HL-60/S4 (cell line): ENCODE data around the gene PQBP1.

Experiments used
- in situ Hi-C: fragments of 300-500 bp; cut with MboI; formaldehyde crosslinking; loops from 2 replicates; pipeline ENCODE4 v1.14.3; 2022; ENCODE audit warnings: low sequenced_read_pairs

Gene PQBP1

DNA sequence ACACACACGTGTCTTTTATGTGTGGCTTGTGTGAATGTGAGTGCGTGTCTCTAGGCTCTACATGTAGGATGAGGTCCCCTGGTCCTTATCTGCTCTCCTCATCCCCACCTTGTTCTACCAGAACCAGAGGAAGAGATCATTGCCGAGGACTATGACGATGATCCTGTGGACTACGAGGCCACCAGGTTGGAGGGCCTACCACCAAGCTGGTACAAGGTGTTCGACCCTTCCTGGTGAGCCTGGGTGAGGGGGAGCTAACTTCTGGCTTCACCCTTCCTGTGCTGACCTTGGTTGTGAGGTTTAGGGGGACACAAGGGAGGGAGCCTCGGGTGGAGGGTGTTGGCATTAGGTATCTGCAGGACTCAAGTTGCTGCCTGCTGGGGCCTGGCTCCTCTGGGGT, 3.3 kb downstream of the PQBP1 start:
- in situ Hi-C loops, result no loop called here

DNA sequence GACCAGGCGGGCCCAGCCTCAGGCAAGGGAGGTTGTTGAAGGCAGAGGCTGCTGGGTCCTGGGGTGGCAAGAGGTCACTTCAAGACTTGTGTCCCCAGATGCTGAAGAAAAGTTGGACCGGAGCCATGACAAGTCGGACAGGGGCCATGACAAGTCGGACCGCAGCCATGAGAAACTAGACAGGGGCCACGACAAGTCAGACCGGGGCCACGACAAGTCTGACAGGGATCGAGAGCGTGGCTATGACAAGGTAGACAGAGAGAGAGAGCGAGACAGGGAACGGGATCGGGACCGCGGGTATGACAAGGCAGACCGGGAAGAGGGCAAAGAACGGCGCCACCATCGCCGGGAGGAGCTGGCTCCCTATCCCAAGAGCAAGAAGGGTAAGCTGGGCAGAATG, 4.4 kb downstream of the PQBP1 start:
- in situ Hi-C loops, result no loop called here

DNA sequence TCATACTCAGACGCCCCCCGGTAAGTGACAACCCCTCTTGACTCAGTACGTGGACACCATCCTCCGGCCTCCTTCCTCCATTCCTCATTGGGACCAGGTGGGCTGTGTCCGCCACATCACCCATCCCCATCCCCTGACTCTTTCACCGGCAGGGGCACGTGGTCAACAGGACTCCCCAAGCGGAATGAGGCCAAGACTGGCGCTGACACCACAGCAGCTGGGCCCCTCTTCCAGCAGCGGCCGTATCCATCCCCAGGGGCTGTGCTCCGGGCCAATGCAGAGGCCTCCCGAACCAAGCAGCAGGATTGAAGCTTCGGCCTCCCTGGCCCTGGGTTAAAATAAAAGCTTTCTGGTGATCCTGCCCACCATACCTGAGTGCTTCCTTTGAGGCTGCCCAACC, 5.0 kb downstream of the PQBP1 start:
- in situ Hi-C loops, result no loop called here

DNA sequence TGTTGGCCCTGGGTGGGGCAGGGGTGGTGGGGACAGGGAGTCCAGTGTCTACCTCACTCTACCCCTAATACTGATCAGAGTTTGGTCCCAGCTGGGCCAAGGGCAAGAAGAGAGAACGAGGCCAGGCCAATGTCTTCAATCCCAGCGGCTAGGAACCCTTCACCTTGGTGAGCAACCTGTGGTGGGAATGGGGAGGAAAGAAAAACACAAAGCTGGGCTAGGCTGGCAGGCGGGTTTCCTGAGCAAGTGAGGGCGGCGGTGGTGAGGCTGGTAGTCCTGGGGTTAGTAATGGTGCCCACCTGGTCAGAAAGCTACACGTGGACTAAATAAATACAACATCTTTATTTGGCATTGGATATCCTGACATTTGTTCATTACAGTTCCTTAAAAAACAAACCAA, 5.6 kb downstream of the PQBP1 start:
- in situ Hi-C loops, result no loop called here

DNA sequence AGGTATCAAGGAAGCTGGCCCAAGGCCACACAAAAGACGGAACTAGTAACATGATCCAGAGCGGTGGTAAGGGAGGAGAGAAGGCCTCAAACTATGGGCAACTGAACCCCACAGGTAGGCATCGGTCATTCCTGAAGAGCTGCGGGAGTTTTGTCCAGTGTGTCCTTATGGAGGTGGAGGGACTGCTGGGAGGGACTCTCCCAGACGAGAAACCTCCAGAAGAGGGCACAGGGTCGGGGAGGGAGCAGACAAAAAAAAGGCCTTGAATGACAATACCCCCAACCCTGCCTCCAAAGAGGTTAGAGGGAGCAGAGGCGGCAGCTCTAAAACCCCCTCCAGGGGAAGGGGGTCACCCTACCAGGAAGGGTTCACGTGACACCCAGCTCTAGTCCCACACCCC, 6.5 kb downstream of the PQBP1 start:
- in situ Hi-C loops, result no loop called here

DNA sequence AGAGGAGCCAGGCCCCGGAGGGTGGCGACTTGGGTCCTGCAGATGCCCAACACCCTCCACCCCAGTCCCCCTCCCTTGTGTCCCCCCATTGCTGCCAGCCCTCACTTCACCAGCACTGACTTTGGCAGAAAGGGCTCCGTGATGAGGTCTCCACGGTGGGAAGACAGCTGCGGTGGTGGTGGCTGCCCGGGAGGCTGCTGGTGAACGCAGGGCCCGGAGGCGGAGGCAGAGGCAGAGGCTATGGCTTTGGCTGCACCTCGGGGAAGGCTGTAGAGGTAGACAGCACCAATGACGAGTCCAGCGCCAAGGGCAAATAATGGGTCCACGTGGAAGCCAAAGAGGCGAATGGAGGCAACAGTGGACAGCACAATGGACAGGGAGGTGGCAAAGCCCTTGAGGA, 6.9 kb downstream of the PQBP1 start:
- in situ Hi-C loops, result no loop called here

DNA sequence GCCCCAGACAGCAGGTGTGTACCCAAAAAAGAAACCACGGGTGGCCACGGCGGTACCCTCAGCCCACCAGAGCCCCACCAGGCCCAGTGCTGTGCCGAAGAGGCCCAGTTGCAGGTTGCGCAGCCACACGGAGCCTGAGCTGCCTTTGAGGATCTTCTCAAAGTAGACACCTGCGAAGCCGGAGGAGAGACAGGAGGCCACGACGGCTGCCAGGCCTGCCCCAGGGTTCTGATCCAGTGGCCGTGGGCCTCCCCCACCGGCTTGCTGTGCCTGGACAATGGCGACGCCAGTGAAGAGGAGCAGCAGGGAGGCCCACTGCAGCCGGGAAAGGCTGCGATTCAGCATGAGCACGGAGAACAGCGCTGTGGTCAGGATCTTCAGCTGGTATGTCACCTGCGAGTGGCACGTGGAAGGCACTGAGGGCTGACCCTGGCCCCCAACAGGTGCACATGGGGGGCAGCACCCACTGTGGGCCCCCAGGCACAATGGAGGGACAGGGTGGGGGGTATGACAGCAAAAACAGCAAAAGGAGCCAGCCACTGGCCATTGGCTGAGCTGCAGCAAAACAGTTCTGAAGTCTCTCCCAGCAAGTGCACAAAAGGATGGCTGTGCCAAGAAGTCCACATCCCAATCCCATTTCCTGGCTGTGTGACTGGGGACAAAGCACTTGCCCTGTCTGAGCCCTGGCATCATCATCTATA, 7.5 kb downstream of the PQBP1 start:
- in situ Hi-C loops, result no loop called here

DNA sequence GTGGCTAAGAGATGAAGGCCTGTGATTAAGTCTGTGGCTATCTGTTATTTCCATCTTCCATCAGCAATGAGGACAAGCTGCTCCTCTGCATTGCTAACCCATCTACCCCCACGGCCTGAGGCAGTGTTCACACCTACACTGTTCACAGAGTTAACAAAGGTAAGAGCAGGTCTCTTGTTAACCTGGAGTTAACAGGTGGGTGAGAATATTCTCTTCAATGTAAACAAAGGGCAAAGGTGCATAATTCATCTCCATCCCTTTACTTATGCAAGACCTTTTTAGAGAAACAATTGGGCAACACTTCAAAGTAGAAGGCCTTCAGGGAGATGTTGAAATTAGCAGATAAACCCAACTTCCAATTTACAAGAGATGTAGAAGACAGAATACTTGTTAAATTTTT, 10.9 kb downstream of the PQBP1 start:
- in situ Hi-C loops, result no loop called here

DNA sequence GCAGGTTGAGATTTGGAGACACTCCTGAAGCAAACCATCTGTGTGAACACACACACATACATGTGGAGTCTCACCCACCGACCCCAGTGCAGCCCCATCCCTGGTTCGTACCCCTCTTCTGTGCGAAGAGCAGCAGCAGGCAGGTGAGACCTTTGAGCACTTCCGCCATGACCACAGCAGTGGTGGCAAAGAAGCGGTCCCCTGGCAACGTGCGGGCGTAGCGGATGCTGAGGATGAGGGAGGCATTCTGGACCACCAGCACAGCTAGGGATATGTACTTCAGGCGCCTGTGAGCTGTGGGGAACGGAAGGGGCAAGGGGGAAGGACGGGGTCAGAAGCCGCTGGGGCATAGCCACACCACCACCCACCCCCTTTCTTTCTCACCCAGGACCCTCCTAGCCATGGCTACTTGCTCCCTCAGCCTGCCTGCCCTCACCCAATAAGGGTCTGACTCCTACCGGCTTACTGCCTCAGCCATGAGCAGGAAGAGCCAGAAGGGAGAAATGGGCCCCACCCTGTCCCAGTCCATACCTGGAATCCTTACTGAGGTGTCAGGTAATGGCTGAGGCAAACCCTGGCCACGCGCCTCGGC, 12.1 kb downstream of the PQBP1 start:
- in situ Hi-C loops, result no loop called here

DNA sequence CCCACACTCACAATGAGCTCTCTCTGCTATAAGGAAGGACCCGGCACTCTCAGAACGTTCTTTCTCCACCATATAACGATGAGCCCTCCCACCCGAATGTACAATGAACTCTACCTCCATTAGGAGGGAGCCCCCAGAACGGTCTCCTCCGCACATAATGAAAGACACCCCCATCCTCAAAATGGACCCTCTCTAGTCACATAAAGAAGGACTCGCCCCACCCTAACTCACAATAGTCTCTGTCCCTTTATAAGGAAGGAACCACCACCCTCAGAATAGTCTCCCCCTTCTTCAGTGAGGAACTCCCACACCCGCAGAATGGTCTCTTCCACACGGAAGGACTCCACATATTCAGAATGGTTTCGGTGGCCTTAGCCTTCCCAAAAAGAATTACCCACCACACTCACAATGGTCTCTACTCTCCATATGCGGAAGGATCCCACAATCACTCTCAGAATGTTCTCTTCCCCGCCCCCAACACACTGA, 13.2 kb downstream of the PQBP1 start:
- in situ Hi-C loops, result no loop called here

DNA sequence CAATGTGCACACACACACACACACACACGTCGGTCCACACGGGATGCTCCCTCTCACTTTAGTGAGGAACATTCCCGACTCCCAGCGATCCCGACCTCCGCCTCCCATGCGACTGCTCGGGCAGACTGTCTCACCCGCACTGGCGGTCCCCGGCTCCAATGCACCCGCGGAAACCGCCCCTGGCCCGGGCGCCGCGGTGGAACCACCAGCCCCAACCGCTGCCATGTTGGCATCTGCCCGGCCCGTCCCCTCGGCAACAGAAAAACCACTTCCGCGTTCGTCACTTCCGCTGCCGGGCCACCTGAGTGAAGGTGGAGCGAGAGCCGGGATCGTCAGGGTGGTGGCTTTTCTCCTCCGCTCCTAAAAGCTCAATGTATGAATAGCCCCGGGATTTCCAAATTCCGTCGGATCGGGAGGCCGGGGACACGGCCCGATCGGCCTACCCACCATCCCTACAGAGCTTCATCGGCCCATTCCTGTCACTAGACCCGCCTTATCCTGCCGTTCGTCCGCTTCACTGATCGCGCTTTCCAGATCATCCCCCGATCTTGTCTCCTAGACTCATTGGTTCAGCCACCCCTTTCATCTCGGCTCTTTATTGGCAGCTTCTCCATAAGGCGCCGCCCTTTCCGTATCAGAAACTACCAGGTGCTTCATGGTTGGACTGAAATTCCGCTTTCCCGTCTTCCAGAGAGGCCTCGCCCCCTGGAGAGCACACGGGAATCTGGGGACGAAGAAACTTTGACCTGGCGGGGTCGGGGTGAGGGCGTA, 13.9 kb downstream of the PQBP1 start, which contains the start of gene SLC35A2:
Gene SLC35A2 (minus strand): TSS at position 235 of the 771 bp plus-strand sequence. CDS start 10 bp downstream, at position 225.
- in situ Hi-C loops, result no loop called here

DNA sequence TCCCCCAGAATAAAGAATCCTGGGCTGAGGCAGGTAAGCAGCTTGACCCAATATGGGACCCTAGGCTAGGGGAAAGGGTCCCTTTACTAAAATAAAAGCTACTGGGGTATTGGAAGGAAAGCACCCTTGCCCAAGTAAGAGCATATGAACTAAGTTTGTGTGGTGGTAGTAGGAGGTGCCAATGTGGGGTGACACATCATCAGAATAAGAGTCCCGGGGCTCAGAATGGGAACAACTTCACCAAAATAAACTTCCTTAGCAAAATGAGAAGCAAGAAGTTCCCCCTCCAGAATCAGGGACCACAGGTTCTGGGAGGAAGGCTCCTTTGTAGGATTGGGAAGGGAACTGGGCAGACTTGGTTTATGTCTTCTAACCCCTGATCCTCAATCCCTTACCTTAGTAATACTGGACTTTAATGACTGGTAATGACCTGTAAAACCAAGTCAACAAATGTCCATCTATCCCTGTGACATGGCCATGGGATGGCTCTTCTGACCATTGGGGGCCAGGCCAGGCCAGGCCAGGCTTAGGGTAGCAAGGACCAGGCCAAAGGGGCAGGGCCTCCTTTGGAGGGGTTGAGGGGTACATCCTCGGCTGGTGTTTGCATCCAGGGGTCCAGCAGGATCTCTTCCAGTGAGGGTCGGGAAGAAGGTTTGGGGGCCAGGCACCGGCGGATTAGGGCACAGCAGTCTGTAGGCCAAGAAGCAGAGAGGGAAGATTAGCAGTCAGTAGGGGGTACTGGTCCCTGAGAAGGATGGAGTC, 16.1 kb downstream of the PQBP1 start:
- in situ Hi-C loops, result no loop called here

DNA sequence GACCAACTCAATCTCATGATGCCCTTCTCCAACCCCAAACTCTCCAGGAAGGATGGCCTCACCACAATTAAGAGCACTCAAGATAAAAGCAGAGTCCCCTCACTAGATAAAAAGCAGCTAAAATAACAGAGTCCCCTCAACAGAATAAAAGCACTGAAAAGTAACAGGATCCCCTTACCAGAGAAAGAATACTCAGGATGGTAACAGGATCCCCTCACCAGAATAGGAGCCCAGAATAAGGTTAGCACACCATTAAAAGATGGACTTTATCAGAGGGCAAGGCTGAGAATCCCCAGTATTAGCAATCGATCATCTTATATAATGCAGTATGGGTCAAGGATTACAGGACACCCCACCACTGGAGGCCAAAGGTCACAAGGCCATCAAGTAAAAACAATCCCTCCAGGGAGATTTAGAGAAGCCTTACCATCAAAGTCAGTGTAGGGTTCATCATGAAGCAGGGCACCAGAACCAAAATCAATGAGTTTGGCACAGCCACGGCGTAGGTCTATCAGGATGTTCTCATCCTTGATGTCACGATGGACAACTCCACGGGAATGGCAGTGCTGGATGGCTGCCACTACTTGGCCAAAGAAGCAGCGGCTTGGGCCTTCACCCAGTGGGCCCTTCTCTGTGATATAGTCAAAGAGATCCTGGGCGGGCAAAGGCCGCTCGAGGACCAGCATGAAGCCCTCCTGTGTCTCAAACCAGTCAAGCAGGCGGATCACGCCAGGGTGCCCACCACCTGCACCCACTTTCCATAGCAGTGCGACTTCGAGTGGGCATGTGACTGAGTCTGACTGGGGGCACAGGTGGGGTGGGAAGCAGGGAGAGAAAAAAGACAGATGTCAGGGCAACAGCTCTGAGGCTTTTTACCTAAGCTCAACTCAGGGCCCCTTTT, 17.1 kb downstream of the PQBP1 start:
- in situ Hi-C loops, result no loop called here

DNA sequence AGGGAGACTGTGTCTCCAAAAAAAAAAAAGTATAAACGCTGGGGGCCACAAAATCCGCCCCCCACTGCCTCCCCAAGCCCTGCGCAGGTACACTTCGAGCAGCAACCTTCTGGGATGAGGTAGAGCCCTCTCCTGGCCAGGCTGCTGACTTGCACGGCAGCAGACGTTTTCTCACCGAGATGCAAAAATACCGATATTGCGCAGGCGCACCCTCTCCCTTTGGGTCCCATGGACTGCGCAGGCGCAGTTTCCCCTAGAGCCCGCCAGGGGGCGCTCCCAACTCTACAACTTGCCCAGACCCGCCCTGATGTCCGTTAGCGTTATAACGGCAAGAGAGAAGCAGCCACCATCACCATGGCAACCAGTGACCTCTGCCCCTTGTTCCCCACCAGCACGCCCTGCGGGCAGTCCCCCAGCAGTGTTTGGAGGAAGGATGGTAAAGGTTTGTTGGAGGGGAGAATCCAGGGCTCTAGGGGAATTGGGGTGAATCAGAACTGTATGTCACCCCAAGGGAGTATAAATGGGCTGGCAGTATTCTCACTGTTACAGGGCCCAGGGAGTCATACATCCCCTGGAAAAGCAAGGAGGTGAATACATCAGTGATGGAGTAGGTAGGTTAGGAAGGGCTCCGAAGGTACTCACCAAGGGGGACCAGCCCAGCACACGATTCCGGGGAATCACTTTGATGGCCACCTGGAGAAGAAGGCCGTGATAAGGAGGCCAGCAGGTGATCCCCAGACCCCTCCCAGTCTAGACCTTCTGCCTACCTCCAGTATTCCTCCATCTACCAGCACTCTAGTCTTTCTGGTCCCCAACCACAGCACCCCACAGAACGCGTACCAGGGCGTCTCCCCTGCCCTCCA, 19.6 kb downstream of the PQBP1 start:
- in situ Hi-C loops, result no loop called here

DNA sequence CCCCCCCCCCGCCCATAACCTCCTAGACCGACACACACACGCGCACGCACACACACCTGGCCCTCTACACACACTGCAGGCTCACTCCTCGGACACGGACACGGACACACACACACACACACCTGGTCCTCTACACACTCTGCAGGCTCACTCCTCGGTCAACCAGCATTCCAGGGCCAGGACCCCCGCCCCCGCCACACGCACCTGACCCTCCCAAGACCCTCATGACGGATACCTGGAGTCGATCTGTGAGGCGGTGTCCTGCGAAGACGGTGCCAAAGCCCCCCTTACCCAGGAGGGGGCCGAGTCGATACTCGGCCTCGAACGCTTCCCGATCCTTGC, 20.5 kb downstream of the PQBP1 start:
- in situ Hi-C loops, result no loop called here

DNA sequence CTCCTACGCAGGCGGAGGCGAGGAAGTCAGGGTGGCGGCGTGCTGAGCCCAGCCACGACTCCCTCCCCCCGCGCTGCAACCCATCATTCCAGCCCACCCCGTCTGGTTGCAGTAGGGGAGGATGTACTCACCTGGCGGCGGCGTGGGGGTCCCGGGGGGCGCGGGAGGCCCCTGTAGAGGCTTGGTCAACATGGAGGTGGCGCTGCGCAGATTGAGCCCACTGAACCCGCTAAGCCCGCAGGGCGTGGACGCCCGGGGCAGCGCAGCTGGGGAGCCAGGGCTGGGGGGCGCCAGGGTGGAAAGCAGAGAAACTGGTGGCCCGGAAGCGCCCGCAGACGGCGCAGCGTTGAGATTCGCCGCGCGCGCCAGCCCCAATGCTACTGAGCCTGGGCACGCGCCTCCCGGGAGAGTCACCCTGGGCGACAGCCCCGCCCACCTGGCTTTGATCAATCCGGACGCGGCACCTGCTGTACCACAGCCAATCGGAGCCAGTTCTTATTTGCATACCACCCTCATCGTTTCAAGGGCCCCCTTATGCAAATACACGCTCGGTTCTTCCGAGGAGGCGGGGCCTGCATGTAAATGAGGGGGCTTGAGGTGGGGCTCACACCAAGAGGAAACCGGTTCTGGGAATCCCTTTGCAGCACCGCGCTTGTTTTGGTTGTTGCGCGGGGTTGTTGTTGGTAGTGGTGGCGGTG, 21.1 kb downstream of the PQBP1 start, which contains the start of gene PIM2:
Gene PIM2 (minus strand): TSS at position 382 of the 698 bp plus-strand sequence. CDS start 190 bp downstream, at position 192.
- in situ Hi-C loops, result no loop called here

DNA sequence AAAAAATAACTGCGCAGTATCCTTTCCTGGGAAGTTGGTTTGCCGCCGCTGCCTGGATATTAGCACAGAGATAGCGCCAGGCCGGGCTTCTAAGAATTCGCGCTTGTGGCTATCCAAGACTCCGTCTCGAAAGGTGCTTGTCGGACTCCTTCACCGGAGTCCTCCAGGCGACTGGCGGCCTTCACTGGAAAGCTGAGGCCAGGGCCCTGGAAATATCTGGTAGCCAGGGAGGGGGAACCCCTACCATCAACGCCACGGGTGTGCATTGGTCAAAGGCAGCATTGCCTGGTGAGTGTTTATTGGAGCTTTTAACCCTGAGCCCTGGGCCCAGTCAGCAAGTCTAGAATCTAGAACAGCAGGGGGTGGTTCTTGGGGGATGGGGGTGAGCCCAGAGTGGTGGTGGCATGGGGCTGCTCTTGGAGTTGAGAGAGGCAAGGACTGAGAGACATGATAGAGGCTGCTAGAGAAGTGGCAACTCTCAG, 21.7 kb downstream of the PQBP1 start:
- in situ Hi-C loops, result no loop called here

DNA sequence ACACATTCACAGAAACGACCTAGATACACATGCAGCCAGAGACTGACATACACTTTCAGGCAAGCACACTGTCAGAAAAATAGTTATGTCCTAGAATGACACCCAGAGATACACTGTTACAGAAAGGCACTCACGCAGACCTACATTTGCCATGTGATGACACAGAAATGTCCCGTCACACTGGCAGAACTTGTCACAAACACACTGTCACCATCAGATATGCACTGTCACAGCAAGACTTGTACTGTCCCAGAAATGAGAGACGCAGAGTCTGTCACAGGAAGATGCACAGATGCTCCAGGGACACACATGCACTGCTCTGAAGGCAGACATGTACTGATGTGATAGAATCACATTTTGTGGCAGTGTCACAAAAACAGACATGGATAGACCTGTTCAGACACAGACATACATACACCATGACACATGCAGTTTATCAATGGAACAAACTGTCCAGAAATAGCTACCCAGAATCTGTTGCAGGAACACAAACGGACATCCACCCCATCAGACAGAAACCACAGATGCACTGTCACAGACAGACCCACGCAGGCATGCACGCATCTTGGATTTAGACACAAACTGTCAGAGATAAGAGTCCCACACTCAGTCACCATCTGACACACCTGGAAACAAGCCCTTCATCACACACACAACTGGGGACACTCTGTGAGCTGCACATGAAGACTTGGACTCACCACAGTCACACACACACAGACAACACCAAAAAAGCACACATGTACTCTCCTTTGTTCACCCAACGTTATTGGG, 22.4 kb downstream of the PQBP1 start:
- in situ Hi-C loops, result no loop called here
